Measurements from ENCODE around the gene GABRP.
"Not testable (repeated sequence)": the region's sequence is repeated elsewhere in the genome, so short reads cannot be mapped to it uniquely, and the experiment has no call there.

GABRP gene

GRCh38 chr5:170792878-170793277 lies 9.4 kb downstream of the GABRP start:
- DNase-seq (ENCODE audit: low read depth, low spot score): no peak

DNA sequence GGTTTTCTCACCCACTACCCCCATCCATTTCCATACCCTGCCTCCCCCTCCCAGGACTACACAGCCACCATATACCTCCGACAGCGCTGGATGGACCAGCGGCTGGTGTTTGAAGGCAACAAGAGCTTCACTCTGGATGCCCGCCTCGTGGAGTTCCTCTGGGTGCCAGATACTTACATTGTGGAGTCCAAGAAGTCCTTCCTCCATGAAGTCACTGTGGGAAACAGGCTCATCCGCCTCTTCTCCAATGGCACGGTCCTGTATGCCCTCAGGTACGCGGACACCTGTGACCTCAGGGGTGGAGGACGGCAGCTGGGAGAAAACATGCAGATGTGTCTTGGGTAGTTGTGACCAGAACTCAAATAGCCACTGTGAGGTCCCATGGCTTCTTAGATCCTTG lies 11.6 kb downstream of the GABRP start:
- DNase-seq (ENCODE audit: low read depth, low spot score): no peak

GRCh38 chr5:170805666-170806065 lies 22.1 kb downstream of the GABRP start:
- DNase-seq (ENCODE audit: low read depth, low spot score): no peak

DNA sequence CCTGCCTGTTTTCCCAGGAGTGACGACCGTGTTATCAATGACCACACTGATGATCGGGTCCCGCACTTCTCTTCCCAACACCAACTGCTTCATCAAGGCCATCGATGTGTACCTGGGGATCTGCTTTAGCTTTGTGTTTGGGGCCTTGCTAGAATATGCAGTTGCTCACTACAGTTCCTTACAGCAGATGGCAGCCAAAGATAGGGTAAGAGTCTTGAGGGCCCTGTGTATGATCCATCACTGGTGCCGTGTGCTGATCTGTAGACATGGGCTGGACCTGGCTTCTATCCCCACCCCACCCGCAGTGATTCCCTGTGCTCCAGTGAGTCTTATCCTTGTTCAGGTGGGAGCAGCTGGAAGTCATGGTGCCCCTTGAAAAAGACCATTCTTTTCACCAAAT lies 26.0 kb downstream of the GABRP start:
- no peak for DNase-seq (ENCODE audit: low read depth, low spot score)

GRCh38 chr5:170811719-170812118 lies 28.2 kb downstream of the GABRP start:
- no peak for DNase-seq (ENCODE audit: low read depth, low spot score)

GRCh38 chr5:170813231-170813630 lies 29.7 kb downstream of the GABRP start:
- no peak for DNase-seq (ENCODE audit: low read depth, low spot score)

- DNase-seq (ENCODE audit: low read depth, low spot score): no peak
These were observed 33.7 kb downstream of the GABRP start for GRCh38 chr5:170817195-170817594.

- no peak for DNase-seq (ENCODE audit: low read depth, low spot score)
These were observed 34.7 kb downstream of the GABRP start for GRCh38 chr5:170818232-170818631.

DNA sequence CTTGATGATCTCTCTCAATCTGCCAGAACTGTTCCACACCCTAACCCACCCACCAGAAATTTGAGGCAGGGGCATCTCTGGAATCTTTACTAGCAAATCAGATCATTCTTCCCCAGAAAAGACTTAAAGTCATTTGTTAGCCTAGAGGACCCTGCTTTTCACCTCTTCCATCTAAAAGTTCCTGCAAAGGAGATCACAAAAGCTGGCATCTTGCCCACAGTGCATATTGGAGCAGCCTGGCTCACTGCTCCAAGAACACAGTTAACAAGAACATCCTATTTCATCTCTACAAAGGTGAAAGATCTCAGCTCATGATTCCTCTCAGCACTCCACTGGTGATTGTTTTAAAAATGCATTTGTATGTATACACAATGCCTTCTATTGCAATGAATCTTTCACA lies 36.3 kb downstream of the GABRP start:
- no peak for DNase-seq (ENCODE audit: low read depth, low spot score)

- no peak for DNase-seq (ENCODE audit: low read depth, low spot score)
These were observed 37.8 kb downstream of the GABRP start for GRCh38 chr5:170821257-170821800.

DNA sequence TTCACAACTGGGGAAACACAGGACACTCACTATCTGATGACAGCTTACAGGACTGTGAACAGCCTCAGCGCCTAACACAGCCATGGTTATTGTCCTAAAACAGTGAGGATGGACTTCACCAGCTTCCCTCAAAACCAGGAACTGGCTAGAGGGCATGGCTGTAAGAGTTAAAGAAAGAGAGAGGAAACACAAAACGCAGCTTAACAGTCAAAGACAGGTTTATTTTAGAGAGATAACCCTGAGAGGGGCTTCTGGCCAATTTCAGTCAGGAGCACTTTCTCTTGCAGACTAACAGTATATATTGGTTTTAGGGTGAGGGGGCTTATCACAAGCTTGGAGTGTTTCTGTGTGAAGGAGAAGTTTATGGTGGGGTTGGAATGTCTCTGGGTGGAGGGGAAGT lies 42.6 kb downstream of the GABRP start:
- DNase-seq (ENCODE audit: low read depth, low spot score): no peak

GRCh38 chr5:170832241-170832640 lies 48.7 kb downstream of the GABRP start:
- no peak for DNase-seq (ENCODE audit: low read depth, low spot score)

DNA sequence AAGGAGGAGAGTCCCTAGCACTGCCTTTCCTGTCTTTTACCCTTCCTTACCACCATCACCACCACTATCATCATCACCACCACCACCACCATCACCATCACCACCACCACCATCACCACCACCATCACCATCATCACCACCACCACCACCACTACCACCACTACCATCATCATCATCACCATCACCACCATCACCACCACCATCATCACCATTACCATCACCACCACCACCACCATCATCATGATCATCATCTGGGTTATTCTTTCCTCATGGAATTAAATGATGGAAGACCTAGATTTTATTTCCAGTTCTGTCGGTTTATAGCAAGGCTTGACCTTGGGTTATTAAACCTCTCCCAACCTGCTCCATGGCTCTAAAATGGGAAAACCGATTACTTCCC lies 50.5 kb downstream of the GABRP start:
- not testable (repeated sequence) for DNase-seq (ENCODE audit: low read depth, low spot score)

GRCh38 chr5:170836226-170836625 lies 52.7 kb downstream of the GABRP start:
- DNase-seq (ENCODE audit: low read depth, low spot score): no peak

DNA sequence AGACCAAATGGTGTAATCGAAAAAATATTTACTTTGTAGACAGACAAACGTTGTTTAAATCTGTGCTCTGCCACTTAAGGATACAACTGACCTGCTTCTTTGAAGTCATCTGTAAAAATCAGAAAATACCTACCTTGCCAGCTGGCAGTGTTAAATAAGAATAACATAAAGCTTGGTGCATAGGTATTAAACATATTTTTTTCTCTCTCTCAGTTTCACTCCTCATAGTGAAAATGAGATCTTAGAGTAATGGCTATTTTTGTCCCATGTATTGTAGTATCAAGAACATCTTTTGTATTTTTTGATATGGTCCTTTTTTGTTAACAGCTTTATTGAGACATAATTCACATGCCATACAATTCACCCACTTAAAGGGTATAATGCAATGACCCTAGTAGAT lies 60.3 kb downstream of the GABRP start:
- no peak for DNase-seq (ENCODE audit: low read depth, low spot score)

GRCh38 chr5:170844651-170845050 lies 61.1 kb downstream of the GABRP start:
- no peak for DNase-seq (ENCODE audit: low read depth, low spot score)

DNA sequence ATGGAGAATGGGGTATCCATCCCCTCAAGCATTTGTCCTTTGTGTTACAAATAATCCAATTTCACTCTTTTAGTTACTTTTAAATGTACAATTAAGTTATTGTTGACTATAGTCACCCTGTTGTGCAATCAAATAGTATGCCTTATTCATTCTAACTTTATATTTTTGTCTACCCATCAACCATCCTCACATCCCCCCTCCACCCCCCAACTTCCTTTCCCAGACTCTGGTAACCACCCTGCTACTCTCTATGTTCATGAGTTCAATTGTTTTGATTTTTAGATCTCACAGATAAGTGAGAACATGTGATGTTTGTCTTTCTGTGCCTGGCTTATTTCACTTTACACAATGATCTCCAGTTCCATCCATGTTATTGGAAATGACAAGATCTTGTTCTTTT lies 62.9 kb downstream of the GABRP start:
- no peak for DNase-seq (ENCODE audit: low read depth, low spot score)

GRCh38 chr5:170846846-170847245 lies 63.3 kb downstream of the GABRP start:
- no peak for DNase-seq (ENCODE audit: low read depth, low spot score)

DNA sequence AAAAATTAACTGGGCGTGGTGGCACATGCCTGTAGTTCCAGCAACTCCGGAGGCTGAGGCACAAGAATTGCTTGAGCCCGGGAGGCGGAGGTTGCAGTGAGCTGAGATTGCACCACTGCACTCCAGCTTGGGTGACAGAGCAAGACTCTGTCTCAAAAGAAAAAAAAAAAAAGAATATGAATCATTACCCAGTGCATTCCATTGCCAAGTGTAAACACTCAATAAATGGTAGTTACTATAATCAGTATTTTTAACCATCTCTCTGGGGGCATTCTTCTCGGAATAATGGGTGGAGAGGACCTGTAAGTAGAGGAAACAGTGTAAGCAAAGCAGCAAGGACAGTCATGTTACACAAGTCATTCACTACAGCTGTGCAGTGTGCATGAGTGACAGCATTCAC lies 64.5 kb downstream of the GABRP start:
- no peak for DNase-seq (ENCODE audit: low read depth, low spot score)

GRCh38 chr5:170849374-170849773 lies 65.8 kb downstream of the GABRP start:
- no peak for DNase-seq (ENCODE audit: low read depth, low spot score)

GRCh38 chr5:170854566-170854965 lies 71.0 kb downstream of the GABRP start:
- no peak for DNase-seq (ENCODE audit: low read depth, low spot score)

GRCh38 chr5:170857066-170857465 lies 73.5 kb downstream of the GABRP start:
- DNase-seq (ENCODE audit: low read depth, low spot score): no peak

- no peak for DNase-seq (ENCODE audit: low read depth, low spot score)
These were observed 76.9 kb downstream of the GABRP start for GRCh38 chr5:170860415-170860814.
